KMS-11 (cell line): Measurements from ENCODE around the gene PTGS2.

ENCODE experiments used
- H2AFZ ChIP-seq: fragments of 200-600 bp; sonication (generic); 2 replicates; pipeline ENCODE4 v1.6.1; 2016; ENCODE audit warnings: antibody characterized with exemption, mixed run types, low read depth
- H3K27ac ChIP-seq: fragments of 200-600 bp; sonication (generic); 2 replicates; pipeline ENCODE4 v1.6.1; 2016; ENCODE audit warnings: mild to moderate bottlenecking, mixed run types
- H3K27me3 ChIP-seq: fragments of 200-600 bp; sonication (generic); 2 replicates; pipeline ENCODE4 v1.6.1; 2017; ENCODE audit warnings: mild to moderate bottlenecking, low read depth, mixed run types, moderate library complexity; ENCODE audit not compliant: insufficient read depth
- H3K36me3 ChIP-seq: fragments of 200-600 bp; sonication (generic); 2 replicates; pipeline ENCODE4 v1.6.1; 2017; ENCODE audit warnings: mild to moderate bottlenecking, mixed run types; ENCODE audit not compliant: insufficient read depth
- H3K4me1 ChIP-seq: fragments of 200-600 bp; sonication (generic); 2 replicates; pipeline ENCODE4 v1.6.1; 2016; ENCODE audit warnings: mild to moderate bottlenecking, low read depth, mixed run types; ENCODE audit not compliant: poor library complexity, severe bottlenecking
- H3K4me2 ChIP-seq: fragments of 200-600 bp; sonication (generic); 2 replicates; pipeline ENCODE4 v1.7.0; 2016; ENCODE audit warnings: mild to moderate bottlenecking, mixed run types
- H3K4me3 ChIP-seq: fragments of 200-600 bp; sonication (generic); IDR thresholded peaks from 2 replicates; pipeline ENCODE4 v1.6.1; 2017; ENCODE audit warnings: low read depth, low read length, mixed read lengths; ENCODE audit not compliant: insufficient read depth
- H3K79me2 ChIP-seq: fragments of 200-600 bp; sonication (generic); 2 replicates; pipeline ENCODE4 v1.6.1; 2016; ENCODE audit warnings: low read depth, mixed run types; ENCODE audit not compliant: insufficient read depth
- H3K9ac ChIP-seq: fragments of 200-600 bp; sonication (generic); 2 replicates; pipeline ENCODE4 v1.6.1; 2016; ENCODE audit warnings: mild to moderate bottlenecking, mixed run types
- H4K20me1 ChIP-seq: fragments of 200-600 bp; sonication (generic); 2 replicates; pipeline ENCODE4 v1.6.1; 2016; ENCODE audit warnings: mild to moderate bottlenecking, mixed run types; ENCODE audit not compliant: insufficient read depth
- CTCF ChIP-seq: fragments of 200-600 bp; sonication (generic); conservative IDR thresholded peaks from 2 replicates; pipeline ENCODE4 v1.6.1; 2017; ENCODE audit warnings: low read depth, mild to moderate bottlenecking, antibody characterized with exemption, low read length, moderate library complexity, mixed read lengths

PTGS2 gene

GRCh38 chr1:186658999-186659398 is 21.2 kb downstream of the PTGS2 start:
- no peaks in the 10 kb centered on the region for H3K79me2 ChIP-seq
- H3K4me1 ChIP-seq, result no peaks in the 10 kb centered on the region
- no peaks in the 10 kb centered on the region for H4K20me1 ChIP-seq
- no peak for TF ChIP-seq CTCF
- no peak overlapping the region for H3K4me3 ChIP-seq
- H2AFZ ChIP-seq, result no peak overlapping the region
- H3K27me3 ChIP-seq, result no peaks in the 10 kb centered on the region
- H3K9ac ChIP-seq, result no peak overlapping the region
- H3K36me3 ChIP-seq, result no peaks in the 10 kb centered on the region
- no peak overlapping the region for H3K4me2 ChIP-seq
- H3K27ac ChIP-seq, result no peak overlapping the region

- H4K20me1 ChIP-seq, result no peaks in the 10 kb centered on the region
- no peaks in the 10 kb centered on the region for H3K27me3 ChIP-seq
- no peaks in the 10 kb centered on the region for H3K36me3 ChIP-seq
- no peaks in the 10 kb centered on the region for H3K4me1 ChIP-seq
- H3K27ac ChIP-seq, result no peak overlapping the region
- H2AFZ ChIP-seq, result no peak overlapping the region
- no peak overlapping the region for H3K4me2 ChIP-seq
- no peak overlapping the region for H3K4me3 ChIP-seq
- no peaks in the 10 kb centered on the region for H3K79me2 ChIP-seq
- H3K9ac ChIP-seq, result no peak overlapping the region
- no peak for TF ChIP-seq CTCF
Measured at GRCh38 chr1:186657481-186657880, 22.7 kb downstream of the PTGS2 start.

- Histone ChIP-seq H3K4me3 (no peak overlapping the region), H3K4me2 (no peak overlapping the region), H3K27me3 (no peaks in the 10 kb centered on the region), H3K79me2 (no peaks in the 10 kb centered on the region), H3K27ac (no peak overlapping the region), H4K20me1 (no peaks in the 10 kb centered on the region), H3K36me3 (no peaks in the 10 kb centered on the region), H2AFZ (no peak overlapping the region), H3K4me1 (no peaks in the 10 kb centered on the region), H3K9ac (no peak overlapping the region)
- no peak for TF ChIP-seq CTCF
Measured at GRCh38 chr1:186655876-186656275, 24.3 kb downstream of the PTGS2 start.

- Histone ChIP-seq H3K36me3 (no peaks in the 10 kb centered on the region), H3K27me3 (no peaks in the 10 kb centered on the region), H3K4me3 (no peak overlapping the region), H3K9ac (no peak overlapping the region), H3K4me1 (no peaks in the 10 kb centered on the region), H4K20me1 (no peaks in the 10 kb centered on the region), H3K4me2 (no peak overlapping the region), H2AFZ (no peak overlapping the region), H3K27ac (no peak overlapping the region), H3K79me2 (no peaks in the 10 kb centered on the region)
- no peak for TF ChIP-seq CTCF
Measured at GRCh38 chr1:186654741-186655140, 25.5 kb downstream of the PTGS2 start.

- Histone ChIP-seq H3K4me2 (no peak overlapping the region), H3K27ac (no peak overlapping the region), H4K20me1 (no peaks in the 10 kb centered on the region), H3K79me2 (no peaks in the 10 kb centered on the region), H3K36me3 (no peaks in the 10 kb centered on the region), H3K27me3 (no peaks in the 10 kb centered on the region), H3K4me3 (no peak overlapping the region), H3K4me1 (no peaks in the 10 kb centered on the region), H3K9ac (no peak overlapping the region), H2AFZ (no peak overlapping the region)
- no peak for TF ChIP-seq CTCF
Measured at GRCh38 chr1:186653312-186653711, 26.9 kb downstream of the PTGS2 start.
